Ovary (tissue), 9 donors: Measurements from ENCODE around the gene GRID1. TPM values are rescaled to one million over a fixed set of nuclear protein-coding genes. Genes with fewer than 3 reads are reported as not detected.

ENCODE experiments used
- DNase-seq, 5 donors: peaks; one replicate each; pipeline ENCODE4 v3.0.0-alpha.2; 2019 to 2020
- H3K27ac ChIP-seq, 2 donors: fragments of 200-600 bp; one replicate each; pipeline versions ENCODE4 v1.5.1 to v1.8.0; 2019 to 2022
- H3K27me3 ChIP-seq: fragments of 200-600 bp; one replicate; pipeline ENCODE4 v1.8.0; 2022
- H3K36me3 ChIP-seq: fragments of 200-600 bp; sonication (generic); one replicate; pipeline ENCODE4 v1.5.1; 2019
- H3K4me1 ChIP-seq: one replicate; pipeline ENCODE4 v1.8.1; 2013; ENCODE audit warnings: mild to moderate bottlenecking, moderate library complexity; ENCODE audit not compliant: insufficient read depth
- H3K4me3 ChIP-seq: fragments of 200-600 bp; sonication (generic); one replicate; pipeline ENCODE4 v1.5.1; 2017
- H3K9me3 ChIP-seq, 2 donors: fragments of 200-600 bp in 1 of 2; sonication (generic) in 1 of 2; one replicate each; pipeline versions ENCODE4 v1.5.1 to v1.8.1; 2013 to 2019; ENCODE audit warnings: mild to moderate bottlenecking in 1 of 2, moderate library complexity in 1 of 2
- EP300 ChIP-seq: sonication (generic); formaldehyde crosslinking; IDR thresholded peaks from one replicate; pipeline ENCODE4 v1.6.1; 2017; ENCODE audit warnings: antibody characterized with exemption
- POLR2A ChIP-seq: fragments of 450-650 bp; IDR thresholded peaks from one replicate; pipeline ENCODE4 v1.6.1; 2017; ENCODE audit warnings: antibody characterized with exemption, mild to moderate bottlenecking, moderate library complexity
- WGBS, 3 donors: extraction: QIAGEN DNeasy Blood & Tissue Kit in 1 of 3; methylation state at CpG; one replicate each; pipeline versions ENCODE4 v1.1.5 to v1.1.7; 2013 to 2017; 5-methylcytosine and 5-hydroxymethylcytosine counted together
- intact Hi-C, 4 donors: fragments of 100-400 bp; cut with DNase I; formaldehyde crosslinking; loops; one replicate each; pipeline versions ENCODE4 v1.11.0 to v1.15.1; 2022 to 2023
- polyA plus RNA-seq, 2 donors: library from polyadenylated mRNA; stranded (reverse); fragments of 200-250 nt in 1 of 2; fragments of 350-450 nt in 1 of 2; fragmentation: Illumina TruSeq in 1 of 2; extraction: RNeasy Lipid Tissue Mini Kit (QIAGEN cat#74804) in 1 of 2; gene quantifications; one replicate each; pipeline ENCODE4 v1.2.3, GENCODE V29; 2013 to 2014
- total RNA-seq, 7 donors: library from RNA; depleted of rRNA in 2 of 7; stranded (reverse); fragments of >200 nt in 2 of 7; fragmentation: NEBNext Ultra II Directional in 3 of 7; extraction: Animal tissue kit (Norgen Biotek cat#: 25700) in 3 of 7; gene quantifications; one replicate each; pipeline versions ENCODE4 v1.1.0 to v1.2.4, GENCODE V29; 2016 to 2023
- TF ChIP-seq, protein P1 (sequence below), 3 donors: fragments of 450-650 bp in 2 of 3; fragments of 200-600 bp in 1 of 3; IDR thresholded peaks; one replicate each; pipeline versions ENCODE4 v1.5.1 to v1.8.0; 2016 to 2022; ENCODE audit warnings: antibody characterized with exemption in 3 of 3, mild to moderate bottlenecking in 1 of 3
- donor health status: DM: no; HTN: no; CAD: no; lungs with moderate emphysema.
- donor health status: DM: no; HTN: no; CAD: no.
- donor health status: Bipolar disorder and iron deficiency.
- donor health status: DM: yes; HTN: yes; CAD: no.
- donor health status: DM: no; HTN: no; CAD: no.
- donor health status: DM: yes; HTN: yes; CAD: no.

Gene GRID1
- total and polyA plus RNA-seq, 9 donors: 0.57 to 6.2 (median 1.8) TPM

DNA sequence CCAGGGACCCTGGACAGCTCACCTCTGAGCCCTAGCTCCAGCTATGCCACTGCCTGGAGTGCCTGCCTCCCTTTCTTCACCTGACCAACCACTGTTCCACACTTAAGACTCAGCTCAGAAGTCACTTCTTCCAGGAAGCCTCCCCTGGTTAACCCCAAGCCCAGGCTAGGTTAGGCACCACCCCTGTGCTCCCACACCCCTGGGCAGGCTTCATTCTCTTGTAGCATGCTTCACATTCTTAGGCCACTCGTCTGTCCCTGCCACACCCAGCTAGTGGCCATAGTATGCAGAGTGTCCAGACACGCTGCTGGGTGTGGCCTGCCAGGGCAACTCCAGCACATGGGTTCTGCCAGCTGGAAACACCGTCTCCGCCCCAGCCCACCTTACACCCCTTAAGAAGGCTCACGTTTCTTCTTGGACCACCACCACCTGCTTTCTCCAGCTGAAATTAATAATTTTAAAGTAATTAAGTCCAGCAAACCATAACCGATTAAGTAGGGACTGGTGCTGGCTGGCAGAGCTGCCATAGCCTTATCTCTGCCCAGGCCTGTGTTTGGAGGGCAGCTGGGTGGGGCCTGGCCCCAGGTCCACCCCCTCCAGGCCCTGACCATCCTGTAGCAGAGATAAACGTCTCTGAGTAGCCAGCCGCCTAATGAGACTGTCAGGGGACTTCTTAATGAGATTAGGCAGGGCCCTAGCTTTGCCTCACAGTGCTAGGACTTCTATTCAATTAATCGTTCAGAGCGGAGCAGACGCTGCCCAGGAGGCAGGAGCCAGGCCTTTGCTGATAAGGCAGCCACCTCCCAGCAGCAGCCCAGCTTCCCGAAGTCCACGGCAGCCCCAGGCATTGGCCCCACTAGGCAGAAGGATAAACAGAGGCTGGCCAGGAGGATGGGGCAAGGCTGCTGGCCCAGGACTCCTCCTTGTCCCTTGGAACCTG, 20.5 kb downstream of the GRID1 start:
- H3K4me3 ChIP-seq: no peak overlapping the region
- no peaks in the 10 kb centered on the region for H3K4me1 ChIP-seq
- no peaks in the 10 kb centered on the region for H3K27me3 ChIP-seq
- no peaks in the 10 kb centered on the region for H3K36me3 ChIP-seq
- TF ChIP-seq POLR2A (no peak), EP300 (no peak)
- TF ChIP-seq, protein P1, sequence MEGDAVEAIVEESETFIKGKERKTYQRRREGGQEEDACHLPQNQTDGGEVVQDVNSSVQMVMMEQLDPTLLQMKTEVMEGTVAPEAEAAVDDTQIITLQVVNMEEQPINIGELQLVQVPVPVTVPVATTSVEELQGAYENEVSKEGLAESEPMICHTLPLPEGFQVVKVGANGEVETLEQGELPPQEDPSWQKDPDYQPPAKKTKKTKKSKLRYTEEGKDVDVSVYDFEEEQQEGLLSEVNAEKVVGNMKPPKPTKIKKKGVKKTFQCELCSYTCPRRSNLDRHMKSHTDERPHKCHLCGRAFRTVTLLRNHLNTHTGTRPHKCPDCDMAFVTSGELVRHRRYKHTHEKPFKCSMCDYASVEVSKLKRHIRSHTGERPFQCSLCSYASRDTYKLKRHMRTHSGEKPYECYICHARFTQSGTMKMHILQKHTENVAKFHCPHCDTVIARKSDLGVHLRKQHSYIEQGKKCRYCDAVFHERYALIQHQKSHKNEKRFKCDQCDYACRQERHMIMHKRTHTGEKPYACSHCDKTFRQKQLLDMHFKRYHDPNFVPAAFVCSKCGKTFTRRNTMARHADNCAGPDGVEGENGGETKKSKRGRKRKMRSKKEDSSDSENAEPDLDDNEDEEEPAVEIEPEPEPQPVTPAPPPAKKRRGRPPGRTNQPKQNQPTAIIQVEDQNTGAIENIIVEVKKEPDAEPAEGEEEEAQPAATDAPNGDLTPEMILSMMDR (IDR thresholded peaks at IDR 0.05): no peak
- no peak overlapping the region for H3K27ac ChIP-seq
- intact Hi-C loops: loop anchor here in 1 of 4 donors (5.0 kb wide), 1 partner anchor 194 kb away; no protein-coding TSS in a partner anchor
- WGBS, 3 donors: 47 to 55% (median 55%) methylated on average over 13 of the region's 13 CpGs
- DNase-seq: peak in 1 of 5 donors; percentile 4
- no peaks in the 10 kb centered on the region for H3K9me3 ChIP-seq

DNA sequence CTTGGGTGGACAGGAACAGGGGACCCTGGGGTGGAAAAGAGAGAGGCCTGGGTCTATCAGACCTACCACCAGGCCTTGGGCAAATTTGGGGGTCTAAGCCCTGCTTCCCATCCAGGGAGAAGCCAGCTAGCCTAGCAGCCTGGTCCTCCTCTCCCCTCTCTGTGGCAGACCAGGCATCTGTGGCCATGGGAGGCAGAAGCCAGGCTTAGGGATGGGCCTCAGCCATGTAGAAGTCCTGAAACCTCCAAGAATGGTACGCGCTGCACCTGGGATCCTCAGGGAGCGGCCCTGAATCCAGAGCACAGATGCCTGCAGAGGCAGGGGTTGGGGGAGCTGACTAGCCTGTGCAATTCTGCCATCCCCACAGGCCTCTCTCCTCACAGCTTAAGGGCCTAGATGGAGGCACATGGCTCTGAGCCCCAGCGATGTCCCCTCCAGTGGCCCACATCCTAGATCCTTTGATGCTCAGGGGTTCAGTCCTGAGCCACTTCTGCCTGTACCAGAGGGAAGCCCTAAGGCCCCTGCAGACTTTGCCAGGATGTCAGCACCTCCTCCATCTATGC, 21.2 kb downstream of the GRID1 start:
- no peak overlapping the region for H3K27ac ChIP-seq
- TF ChIP-seq EP300: no peak
- TF ChIP-seq, protein P1 (IDR thresholded peaks at IDR 0.05): no peak
- no peak for TF ChIP-seq POLR2A
- 92 to 95% (median 92%) methylated on average over 4 of the region's 4 CpGs for WGBS, 3 donors
- intact Hi-C loops: loop anchor here in 1 of 4 donors (5.0 kb wide), 1 partner anchor 193 kb away; no protein-coding TSS in a partner anchor
- H3K36me3 ChIP-seq: no peaks in the 10 kb centered on the region
- H3K4me3 ChIP-seq: no peak overlapping the region
- no peaks in the 10 kb centered on the region for H3K27me3 ChIP-seq
- DNase-seq: peak in 1 of 5 donors; percentile 4
- H3K9me3 ChIP-seq: no peaks in the 10 kb centered on the region
- no peaks in the 10 kb centered on the region for H3K4me1 ChIP-seq

DNA sequence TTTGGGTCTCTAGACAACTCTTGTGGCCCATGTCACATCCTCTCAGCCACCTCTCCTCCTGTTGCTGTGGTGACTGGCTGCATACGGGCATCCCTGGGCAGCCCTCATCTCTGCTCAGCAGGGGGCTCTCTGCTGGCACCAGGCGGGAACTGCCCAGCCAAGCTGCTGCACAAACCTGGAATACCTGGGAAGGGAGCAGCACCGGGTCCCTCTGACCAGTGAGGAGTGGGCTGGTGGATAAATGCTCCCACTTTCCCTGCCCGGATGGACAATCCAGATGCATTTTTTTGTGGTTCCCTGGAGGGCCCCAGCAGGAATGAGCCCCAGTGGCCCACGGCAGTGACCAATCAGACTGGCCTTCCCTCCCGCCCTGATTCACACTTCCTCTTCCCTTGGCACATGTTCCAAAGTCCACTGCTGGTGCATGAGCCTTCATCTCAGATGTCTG, 21.9 kb downstream of the GRID1 start:
- H3K27ac ChIP-seq: no peak overlapping the region
- H3K4me3 ChIP-seq: no peak overlapping the region
- no peak for DNase-seq
- H3K27me3 ChIP-seq: no peaks in the 10 kb centered on the region
- H3K9me3 ChIP-seq: no peaks in the 10 kb centered on the region
- intact Hi-C loops: loop anchor here in 1 of 4 donors (5.0 kb wide), 1 partner anchor 192 kb away; no protein-coding TSS in a partner anchor
- H3K36me3 ChIP-seq: no peaks in the 10 kb centered on the region
- no peaks in the 10 kb centered on the region for H3K4me1 ChIP-seq
- WGBS, 3 donors: 43 to 72% (median 70%) methylated on average over 6 of the region's 6 CpGs
- TF ChIP-seq EP300 (no peak), POLR2A (no peak)
- TF ChIP-seq, protein P1 (IDR thresholded peaks at IDR 0.05): no peak

DNA sequence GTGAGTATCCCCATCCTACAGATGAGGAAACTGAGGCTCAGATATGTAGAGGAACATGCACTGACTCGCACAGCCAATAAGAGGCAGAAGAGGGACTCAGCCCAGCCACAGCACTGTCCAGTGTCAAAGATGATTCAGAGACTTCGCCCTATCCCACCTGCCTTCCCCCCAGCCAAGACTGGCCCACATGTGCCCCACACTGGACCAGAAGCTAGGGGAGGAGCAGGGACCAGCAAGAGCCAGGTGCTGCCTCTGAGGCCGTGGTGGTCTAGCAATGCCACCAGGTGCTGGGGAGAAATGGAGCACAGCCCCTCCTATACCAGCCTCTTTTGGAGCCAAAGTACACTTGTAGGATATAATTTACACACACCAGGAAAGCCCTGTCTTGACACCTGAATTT, 22.3 kb downstream of the GRID1 start:
- Histone ChIP-seq H3K27me3 (no peaks in the 10 kb centered on the region), H3K4me1 (no peaks in the 10 kb centered on the region), H3K9me3 (no peaks in the 10 kb centered on the region), H3K4me3 (no peak overlapping the region), H3K27ac (no peak overlapping the region), H3K36me3 (no peaks in the 10 kb centered on the region)
- peak in 1 of 5 donors; percentile 2 for DNase-seq
- 87 to 91% (median 87%) methylated on average over 3 of the region's 3 CpGs for WGBS, 3 donors
- intact Hi-C loops: no loop called here
- TF ChIP-seq, protein P1 (IDR thresholded peaks at IDR 0.05): no peak
- no peak for TF ChIP-seq POLR2A
- no peak for TF ChIP-seq EP300
